Stimulated activated CD8-positive, alpha-beta memory T cell treated with anti-CD3 and anti-CD28 coated beads, Interleukin-4, amount 100 ng/mL, for 24 hours (primary cell): ENCODE measurements around the gene BAHCC1.

ENCODE experiments used
- DNase-seq: peaks from one replicate; pipeline ENCODE4 v3.0.0-alpha.2; 2020; ENCODE audit warnings: low read depth

The BAHCC1 gene

DNA sequence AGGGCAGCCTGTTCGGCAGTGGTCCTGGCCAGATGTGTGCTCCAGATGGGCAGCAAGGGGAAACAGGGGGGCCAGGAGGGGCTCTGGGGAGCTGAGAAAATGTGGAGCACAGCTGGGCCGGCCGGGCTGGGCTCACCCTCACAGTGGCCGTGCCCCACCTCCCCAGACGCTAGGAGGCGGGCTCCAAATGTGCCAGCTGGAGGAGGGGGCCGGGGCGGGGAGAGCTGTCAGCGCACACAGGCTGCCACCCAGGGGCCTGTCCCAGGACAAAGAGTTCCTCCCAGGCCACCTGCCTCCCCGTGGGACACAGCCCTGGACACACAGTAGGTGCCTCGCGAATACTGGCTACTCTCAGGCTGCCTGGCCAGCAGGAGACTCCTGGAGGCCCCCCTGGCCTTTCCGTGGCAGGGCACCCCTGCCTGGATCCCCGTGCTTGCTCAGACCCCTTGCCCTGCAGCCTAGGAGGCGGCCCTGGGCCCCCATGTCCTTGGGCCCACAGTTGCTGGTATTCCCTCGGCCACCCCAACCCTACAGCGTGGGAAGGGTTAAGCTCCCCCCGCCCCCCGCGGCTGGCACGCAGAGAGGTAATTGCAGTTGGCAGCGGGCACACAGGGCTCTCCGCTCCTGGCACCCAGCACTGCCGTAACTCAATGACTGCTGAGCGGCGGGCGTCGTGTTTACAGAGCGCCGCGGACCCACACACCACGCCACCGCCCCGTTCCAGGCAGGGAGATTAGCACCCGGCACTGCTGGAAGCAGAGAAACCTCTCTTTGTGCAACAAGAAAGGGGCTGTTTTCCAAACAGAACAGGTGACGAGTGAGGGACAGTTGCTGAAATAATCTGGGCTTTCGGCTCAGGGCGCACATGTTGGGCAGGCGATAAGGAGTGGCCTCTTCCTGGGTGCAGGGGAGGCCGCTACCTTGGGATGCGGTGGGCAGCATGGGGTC is 32.2 kb downstream of the BAHCC1 start:
- no peak for DNase-seq

DNA sequence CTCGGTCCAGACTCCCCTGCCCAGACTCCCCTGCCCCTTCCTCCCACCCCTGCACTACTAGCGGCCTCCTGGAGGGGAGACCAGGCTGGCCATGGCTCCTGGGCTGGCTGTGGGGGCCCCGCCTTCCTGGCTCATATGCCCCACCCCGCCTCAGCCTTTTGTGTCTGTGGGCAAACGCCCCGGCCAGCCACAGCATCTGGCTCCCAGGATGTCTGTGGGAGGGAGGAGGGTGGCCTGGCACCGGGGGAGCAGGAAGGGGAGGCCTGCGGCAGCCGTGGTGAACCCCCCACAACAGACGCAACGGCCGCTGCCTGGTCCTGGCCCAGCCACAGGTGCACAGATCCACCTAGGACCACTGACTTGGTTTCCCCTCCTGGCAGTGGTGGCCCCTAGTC is 32.9 kb downstream of the BAHCC1 start:
- DNase-seq = no peak

DNA sequence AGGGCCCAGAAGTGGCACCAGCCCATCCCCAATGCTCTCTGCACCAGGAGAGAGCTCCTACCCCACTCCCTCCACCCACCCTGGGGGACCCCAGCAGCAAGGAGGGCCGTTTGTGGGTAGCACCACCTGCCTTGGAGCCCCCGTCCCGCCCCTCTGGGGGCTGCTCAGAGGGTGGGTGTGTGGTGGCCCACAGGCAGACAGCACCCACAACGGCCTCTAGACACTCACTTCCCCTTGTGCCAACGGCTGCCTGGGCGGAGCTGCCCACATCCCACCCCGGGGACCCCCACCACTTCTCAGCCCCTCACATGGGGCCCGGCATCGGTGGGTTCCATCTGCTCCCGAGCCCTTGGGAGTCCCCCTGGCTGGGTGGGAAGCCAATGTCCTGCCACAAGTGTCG is 33.3 kb downstream of the BAHCC1 start:
- no peak for DNase-seq

DNA sequence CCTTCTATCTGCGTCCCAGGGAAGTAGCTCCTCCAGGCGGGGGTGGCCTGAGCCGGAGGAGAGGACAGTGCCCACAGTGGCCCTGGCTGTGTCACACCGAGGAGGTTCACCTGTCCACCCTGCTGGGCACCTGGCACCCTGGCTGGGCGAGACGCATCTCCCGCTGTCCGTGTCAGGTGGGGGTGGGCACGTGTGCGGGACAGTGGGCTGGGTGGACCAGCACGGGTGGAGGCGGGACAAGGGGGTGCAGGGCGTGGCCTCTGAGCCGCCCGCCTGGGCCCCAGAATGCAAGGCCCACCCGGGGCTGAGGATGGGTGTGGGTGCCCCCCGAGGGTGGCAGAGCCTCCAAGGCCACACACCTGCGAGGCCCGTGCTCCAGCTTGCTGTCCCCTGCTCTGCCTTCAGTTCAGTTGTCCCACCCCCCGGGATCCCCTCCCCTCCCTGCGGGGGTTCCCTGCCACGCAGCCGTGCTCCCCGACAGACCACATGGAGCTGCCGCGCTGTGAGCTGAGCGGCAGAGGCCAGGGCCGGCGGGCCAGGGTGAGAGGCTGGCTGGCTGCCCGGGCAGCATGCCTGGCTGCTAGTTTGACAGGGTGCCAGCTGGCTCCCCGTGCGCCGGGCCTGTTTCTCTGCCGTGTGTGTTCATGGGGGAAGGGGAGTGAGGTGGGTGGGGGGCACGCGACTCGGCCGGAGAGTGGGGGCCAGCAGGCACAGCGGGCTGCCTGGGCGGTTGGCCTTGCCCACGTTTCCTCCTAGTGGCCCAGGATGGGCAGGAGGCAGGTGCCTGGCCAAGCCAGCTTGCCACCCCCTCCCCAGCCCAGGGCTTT is 33.9 kb downstream of the BAHCC1 start:
- no peak for DNase-seq

DNA sequence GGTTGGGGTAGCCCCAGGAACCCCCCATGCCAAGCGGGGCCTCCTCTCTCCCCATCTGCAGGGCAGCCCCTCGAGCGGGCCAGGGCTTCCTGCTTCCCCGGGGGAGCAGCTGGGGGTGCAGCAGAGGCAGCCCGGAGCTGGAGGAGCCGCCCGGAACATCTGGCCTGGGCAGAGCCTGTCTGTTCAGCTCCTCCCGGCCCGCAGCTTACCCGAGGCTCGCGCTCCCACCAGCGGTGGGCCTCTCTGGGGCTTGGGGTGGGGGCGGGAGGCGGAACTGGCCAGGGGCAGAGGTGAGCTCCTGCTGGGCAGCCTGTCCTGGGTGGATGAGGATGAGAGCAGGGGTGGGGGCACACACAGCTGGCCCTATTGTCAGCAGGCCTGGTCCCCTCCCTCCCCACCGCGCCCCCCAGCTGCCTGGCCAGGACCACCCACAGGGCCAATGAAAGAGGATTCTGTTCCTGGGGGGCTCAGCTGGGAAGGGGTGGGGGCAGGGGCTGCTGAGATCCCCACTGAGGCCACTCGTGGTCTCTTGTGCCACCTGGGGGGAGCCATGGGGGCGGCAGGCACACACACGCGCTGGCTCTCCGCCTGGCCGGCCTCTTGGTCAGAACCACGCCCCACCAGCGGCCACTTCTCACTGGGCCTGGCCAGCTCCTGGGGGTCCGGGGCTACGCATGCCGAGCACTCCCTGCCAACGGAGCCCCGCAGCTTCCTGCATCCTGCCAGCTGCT is 34.7 kb downstream of the BAHCC1 start:
- DNase-seq = no peak

DNA sequence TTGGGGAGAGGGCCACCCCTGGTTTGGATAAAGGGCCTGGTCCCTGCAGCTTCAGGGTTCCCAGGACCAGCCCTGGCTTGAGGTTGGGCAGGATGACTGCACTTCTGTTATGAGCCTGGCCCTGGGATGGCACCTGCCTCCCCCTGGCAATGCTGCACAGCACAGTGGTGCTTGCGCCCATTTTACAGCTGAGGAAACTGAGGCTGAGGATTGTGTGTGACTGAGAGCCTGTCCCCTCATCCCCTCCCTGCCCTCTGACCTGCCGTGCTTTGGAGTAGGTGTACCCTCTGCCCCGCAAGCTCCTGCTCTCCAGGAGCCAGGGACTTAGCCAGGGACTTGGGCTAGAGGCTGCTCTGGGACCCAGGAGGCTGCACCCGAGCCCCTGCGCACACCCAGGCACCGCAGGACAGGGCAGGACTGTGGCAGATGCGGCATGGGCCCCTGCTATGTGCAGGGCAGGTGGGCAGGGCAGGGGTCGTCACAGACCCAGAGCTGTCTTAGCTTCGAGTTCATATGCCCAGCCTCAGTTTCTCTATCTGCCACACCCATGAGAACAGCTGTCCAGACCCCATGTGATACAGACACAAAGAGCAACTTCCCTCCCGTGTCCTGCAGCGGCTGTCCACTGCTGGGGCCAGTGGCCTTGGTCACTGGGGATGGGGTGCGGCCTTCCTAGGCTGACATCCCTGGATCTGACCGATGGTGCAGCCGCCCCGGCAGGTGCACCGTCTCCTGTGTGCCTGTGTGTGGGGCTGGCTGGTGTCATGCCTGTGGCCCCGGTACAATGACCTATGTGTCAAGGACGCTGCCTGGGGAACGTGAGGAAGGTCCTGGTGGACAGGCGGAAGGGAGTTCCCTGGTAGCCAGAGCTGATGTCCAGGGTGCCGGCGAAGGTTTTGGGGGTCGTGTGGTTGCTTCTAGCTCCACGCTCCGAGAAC is 36.6 kb downstream of the BAHCC1 start:
- DNase-seq = no peak

DNA sequence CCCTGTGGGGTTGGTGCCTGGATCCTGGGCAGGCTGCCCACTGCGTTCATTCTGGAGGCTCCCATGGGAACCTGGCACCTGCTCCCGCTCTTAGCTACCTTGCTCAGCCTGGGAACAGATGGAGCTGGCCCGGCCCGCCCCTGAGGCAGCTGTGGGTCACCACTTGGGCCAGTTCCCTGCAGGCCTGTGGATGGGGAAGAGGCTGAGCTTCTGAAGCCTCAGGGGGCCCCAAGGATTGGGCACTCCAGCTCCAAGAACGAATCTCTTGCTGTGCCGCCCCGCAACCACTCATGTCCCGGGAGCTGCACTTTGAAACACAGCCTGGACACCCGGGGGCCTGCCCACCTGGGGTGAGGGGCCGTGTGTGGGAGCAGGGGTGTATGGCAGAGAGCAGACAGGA is 37.7 kb downstream of the BAHCC1 start:
- DNase-seq = no peak

DNA sequence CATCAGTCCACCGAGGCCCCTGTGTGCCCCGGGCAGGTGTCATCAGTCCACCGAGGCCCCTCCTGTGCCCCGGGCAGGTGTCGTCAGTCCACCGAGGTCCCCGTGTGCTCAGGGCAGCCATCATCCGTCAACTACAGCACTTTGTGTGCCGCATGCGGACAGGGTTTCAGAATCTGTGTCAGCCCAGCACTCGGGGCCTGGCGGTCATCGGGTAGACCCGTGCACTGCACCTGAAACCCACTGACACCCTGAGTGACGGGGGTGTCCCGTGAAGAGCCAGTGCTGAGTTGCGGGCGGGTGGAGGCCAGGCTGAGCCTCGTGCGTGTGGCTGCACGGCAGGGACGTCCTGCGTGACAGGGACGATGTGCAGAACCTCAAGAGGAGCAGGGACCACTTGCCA is 38.4 kb downstream of the BAHCC1 start:
- DNase-seq = no peak

DNA sequence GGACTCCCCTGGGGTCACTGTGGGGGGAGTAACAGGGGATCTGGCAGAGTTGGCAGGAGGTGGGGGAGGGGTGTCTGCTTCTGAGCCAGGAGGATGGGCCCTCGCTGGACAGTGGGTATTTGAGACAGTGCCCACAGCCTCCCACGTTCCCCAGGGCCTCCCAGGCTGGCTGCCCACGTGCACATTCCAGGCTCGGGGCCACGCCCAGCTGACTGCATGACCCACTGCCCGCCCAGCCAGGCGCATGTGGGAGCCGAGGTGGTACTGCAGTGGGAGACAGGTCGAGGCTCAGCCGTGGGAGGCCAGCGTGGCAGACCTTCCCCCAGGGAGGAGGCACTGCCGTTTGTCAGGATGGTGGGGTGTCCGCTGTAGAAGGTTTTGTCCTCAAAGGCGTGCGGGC is 38.8 kb downstream of the BAHCC1 start:
- DNase-seq = no peak

DNA sequence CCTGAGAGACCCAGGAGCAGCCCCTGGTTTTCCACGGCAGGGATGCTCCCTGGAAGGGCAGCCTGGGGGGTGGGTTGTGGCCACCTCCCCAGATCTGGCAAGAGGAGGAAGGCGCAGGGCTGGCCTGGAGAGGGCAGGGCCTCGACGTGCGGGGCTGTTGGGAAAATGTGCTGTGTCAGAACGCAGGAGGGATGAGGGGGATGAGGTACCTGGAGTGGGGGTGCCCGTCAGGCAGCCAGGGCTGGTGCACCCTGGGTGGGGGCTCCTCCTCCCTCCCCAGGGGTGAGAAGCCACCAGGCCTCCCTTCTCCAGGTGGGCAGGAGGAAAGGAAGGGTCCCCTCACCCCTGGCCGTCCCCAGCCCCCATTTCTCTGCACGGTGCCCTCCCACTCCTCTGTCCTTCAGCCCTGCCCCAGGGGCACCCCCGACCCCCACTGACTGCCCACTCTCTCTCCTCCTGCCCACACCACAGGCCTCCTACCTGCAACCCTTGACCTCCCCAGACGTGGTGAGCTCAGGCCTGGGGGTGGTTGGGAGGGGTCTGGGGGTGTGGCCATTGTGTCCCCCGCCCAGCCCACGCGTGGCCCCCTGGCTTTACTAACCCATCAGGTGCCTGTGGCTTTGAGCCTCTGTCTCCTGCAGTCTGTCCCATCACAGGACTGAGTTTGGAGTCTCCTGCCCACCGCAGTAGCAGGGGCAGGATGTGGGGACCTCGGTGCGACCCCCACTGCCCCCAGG is 39.6 kb downstream of the BAHCC1 start:
- no peak for DNase-seq

DNA sequence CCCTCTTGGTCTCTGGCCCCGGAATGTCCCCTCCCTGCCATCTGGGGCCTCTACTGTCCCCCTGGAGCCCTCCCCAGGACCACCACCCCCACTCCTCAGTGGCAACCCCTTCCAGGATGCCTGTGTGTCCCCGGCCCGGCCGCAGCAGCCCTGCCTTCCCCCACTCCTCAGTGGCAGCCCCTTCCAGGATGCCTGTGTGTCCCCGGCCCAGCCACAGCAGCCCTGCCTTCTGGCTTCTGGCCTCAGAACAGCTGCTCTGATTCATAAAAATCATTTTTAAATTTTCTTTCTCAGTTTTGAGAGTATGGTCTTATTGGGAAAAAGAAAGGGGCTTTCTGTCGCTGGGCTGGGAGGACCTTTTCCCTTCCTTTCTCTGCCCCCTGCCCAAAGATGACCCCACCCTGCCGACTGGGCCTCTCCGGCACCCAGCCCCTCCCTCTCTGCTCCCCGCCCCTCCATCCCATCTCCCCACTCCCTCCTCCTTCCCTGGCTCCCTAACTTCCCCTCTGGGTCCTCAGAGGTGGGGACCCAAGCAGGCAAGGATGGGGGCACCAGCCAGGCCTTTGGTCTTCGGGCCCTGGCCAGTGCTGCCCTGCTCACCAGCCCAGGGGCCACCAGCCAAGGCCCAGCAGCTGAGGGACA is 40.5 kb downstream of the BAHCC1 start:
- no peak for DNase-seq

DNA sequence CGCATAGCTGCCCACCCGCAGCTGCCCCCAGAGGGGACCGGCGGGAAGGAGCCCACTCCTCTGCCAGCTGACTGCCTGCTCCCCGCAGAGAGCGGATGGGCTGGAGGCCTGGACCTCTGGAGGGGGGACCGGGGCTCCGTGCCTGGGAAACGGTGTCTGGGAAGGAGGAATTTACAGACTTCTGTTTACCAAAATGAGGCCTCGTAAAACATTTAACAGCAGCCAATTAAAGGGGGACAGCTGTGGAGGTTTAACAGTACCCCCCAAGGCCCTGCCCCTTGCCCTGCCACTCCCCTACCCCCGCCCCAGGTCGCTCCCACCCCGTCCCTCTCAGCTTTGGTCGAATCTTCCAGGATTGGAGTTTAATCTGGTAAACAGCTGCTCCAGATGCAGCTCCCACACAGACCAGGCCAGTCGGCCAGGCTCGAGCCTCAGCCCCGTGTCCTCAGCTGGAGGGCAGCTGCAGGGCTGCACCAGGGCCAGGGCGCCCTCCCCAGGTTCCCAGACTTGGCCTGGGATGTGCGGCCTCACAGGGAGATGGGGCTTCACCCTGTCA is 41.1 kb downstream of the BAHCC1 start:
- no peak for DNase-seq

DNA sequence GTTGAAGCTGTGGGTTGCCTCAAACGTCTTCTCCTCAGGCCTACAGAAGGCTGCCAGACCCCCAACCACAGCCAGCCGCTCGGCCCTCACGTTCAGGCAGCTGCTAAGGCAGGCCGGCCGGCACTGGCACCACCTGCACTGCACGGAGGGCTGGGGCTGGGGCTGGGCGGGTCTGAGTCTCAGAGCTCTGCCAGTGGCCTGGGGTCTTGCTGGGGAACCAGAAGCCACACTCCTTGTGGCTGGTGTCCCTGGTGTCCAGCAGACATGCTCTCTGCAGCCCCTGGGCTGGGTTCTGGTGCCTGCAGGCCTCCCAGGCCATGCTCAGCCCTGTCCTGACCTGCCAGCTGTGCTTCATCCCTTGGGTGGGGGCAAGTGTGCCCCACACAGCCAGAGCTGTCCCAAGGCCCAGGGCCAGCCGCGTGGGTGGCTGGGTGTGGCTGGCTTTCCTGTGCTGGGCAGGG is 42.0 kb downstream of the BAHCC1 start:
- no peak for DNase-seq

DNA sequence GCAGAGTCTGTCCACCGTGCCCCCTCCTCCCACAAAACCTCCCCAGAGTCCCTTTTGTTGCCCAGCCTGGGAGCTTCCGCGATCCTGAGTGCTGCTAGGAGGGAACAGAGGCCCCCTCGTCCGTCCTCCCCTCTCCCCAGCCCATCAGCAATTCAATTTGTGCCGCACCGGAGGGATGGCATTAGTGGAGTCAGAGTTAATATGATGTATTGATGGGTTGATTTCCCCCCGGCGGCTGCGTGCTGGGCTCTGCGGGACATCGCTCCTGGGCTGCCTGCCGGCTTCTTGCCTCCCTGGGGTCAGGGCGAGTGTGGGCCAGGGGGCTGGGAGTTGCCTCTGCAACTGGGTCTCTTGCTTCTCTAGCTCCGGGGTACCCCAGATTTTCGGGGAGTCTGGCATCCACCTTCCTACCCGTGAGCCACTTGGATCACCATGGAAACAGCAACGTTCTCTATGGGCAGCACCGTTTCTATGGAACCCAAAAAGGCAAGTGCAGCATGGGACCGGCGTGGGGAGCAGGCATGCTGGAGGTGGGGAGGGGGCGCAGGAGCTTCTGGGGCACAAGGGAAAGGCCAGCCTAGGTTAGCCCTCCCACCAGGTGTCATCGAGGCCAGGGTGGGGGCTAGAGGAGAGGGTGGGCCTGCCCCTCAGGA is 42.9 kb downstream of the BAHCC1 start:
- DNase-seq = no peak

DNA sequence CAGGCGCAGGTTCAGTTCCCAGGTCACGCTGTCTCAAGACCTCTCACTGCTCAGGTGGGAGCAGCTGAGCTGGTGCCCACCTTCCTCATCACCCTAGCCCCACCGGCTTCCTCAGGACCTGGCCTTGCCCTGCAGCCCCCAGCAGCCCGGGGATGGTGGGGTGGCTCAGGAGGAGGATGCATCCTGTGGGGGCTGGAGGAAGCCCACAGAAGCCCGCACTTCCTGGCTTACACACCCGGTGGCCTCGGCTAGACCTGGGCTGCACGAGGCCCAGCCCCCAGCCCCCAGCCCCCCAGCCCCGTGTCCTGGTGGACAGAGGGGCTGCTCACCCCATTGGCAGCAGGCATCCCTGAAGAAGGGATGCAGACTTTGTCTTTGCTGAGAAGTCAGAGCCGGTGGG is 43.4 kb downstream of the BAHCC1 start:
- no peak for DNase-seq

DNA sequence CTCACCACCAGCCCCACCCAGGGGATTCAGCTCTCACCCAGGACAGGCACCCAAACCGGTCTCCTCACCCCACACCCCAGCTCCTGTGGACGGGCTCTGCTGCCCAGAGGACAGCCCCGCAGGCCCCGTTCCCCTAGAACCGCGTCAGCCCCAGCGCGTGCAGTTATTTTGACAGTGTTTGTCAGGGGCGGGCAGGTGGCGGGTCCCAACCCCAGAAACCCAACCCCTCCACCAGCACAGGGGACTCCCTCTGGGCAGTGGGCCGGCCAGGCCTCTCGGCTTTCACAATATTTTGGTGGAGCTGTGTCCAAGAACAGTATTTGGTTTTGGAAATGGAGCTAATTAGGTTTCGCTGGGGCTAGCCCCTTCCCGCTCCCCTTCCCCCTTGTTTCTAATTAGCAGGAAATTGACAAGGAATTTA is 44.8 kb downstream of the BAHCC1 start:
- DNase-seq = no peak

DNA sequence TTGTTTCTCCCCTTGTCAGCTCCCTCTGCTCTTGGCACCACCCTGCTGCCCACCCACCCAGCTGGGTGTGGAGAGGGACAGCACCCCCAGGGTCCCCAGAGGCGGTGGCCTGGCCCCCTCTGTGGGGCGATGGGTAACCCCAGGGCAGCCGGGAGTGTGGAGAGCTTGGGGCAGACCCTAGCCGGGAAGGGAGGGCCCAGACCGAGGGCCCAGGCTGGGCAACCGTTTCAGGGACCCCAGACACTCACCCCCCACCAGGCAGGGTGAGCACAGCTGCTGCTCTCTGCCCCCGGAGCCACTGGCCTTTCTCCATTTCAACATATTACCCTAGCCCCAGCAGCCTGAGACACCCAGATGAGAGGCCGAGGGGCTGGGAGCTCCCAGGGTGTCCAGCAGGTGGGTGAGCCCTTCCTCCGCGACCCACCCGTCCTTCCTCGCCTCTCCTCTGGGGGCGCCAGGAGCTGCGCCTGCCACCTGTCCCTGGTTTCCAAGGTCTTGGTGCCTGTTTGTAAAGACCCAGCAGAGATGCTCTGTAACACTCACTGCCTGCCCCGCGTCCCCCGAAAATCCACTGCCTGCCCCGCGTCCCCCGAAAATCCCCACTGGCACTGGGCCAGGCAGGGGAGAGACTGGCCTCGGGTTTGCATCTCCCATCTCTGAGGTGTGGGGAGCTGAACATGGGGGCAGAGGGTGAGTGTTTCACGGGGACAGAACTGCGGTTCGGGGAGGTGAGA is 45.4 kb downstream of the BAHCC1 start:
- DNase-seq = no peak

DNA sequence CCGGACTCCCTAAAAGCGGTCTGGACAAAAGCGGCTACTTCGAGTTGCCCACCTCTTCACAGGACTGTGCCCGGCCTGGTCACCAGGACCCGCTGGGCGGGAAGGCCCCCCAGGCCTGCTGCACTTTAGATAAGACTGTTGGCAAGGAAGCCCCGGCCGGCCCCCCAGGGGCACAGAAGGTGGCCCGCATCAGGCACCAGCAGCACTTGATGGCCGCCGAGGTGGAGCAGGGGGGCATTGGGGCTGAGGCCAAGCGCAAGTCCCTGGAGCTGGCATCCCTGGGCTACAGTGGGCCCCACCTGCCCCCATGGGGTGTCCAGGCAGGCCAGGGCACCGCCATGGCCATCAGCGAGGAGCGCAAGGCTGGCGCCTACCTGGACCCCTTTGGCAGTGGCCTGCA is 47.5 kb downstream of the BAHCC1 start:
- DNase-seq = no peak
